ENCODE measurements around the gene SAG.
"Not testable (repeated sequence)": the region's sequence is repeated elsewhere in the genome, so short reads cannot be mapped to it uniquely, and the experiment has no call there.

The SAG gene

GRCh38 chr2:233371641-233372040 is 64.0 kb downstream of the SAG start:
- no peak overlapping the region for H3K4me2 ChIP-seq (ENCODE audit: low read length)
- H3K4me3 ChIP-seq (ENCODE audit: low read length) = no peak overlapping the region
- peaks cover 22% of the 10 kb centered on the region for H3K4me1 ChIP-seq (ENCODE audit: control insufficient read depth, insufficient read depth, low read length)
- no peaks in the 10 kb centered on the region for H3K9me3 ChIP-seq (replicated peaks; ENCODE audit: low read length)
- H3K9ac ChIP-seq (ENCODE audit: low read depth, low read length) = no peak overlapping the region
- H3K36me3 ChIP-seq (ENCODE audit: insufficient read depth, low read length) = no peaks in the 10 kb centered on the region
- H3K27me3 ChIP-seq (ENCODE audit: control insufficient read depth, insufficient read depth, low read length) = no peaks in the 10 kb centered on the region

- Histone ChIP-seq H3K27me3 (ENCODE audit: control insufficient read depth, insufficient read depth, low read length) (no peaks in the 10 kb centered on the region), H3K4me2 (ENCODE audit: low read length) (peak overlapping the region; percentile 46), H3K9ac (ENCODE audit: low read depth, low read length) (peak overlapping the region; percentile 39), H3K4me1 (ENCODE audit: control insufficient read depth, insufficient read depth, low read length) (peaks cover 22% of the 10 kb centered on the region), H3K36me3 (ENCODE audit: insufficient read depth, low read length) (no peaks in the 10 kb centered on the region), H3K4me3 (ENCODE audit: low read length) (no peak overlapping the region), H3K9me3 (replicated peaks; ENCODE audit: low read length) (no peaks in the 10 kb centered on the region)
These were observed 65.2 kb downstream of the SAG start for GRCh38 chr2:233372855-233373254.

- Histone ChIP-seq H3K27me3 (ENCODE audit: control insufficient read depth, insufficient read depth, low read length) (no peaks in the 10 kb centered on the region), H3K9me3 (replicated peaks; ENCODE audit: low read length) (no peaks in the 10 kb centered on the region), H3K4me2 (ENCODE audit: low read length) (peak overlapping the region; percentile 46), H3K4me3 (ENCODE audit: low read length) (no peak overlapping the region), H3K4me1 (ENCODE audit: control insufficient read depth, insufficient read depth, low read length) (peaks cover 22% of the 10 kb centered on the region), H3K9ac (ENCODE audit: low read depth, low read length) (peak overlapping the region; percentile 39), H3K36me3 (ENCODE audit: insufficient read depth, low read length) (no peaks in the 10 kb centered on the region)
These were observed 65.7 kb downstream of the SAG start for GRCh38 chr2:233373316-233373715.

- not testable (repeated sequence) for H3K4me2 ChIP-seq (ENCODE audit: low read length); H3K27me3 ChIP-seq (ENCODE audit: control insufficient read depth, insufficient read depth, low read length); H3K4me3 ChIP-seq (ENCODE audit: low read length); H3K36me3 ChIP-seq (ENCODE audit: insufficient read depth, low read length); H3K9me3 ChIP-seq (replicated peaks; ENCODE audit: low read length); H3K9ac ChIP-seq (ENCODE audit: low read depth, low read length)
- H3K4me1 ChIP-seq (ENCODE audit: control insufficient read depth, insufficient read depth, low read length) = peaks cover 22% of the 10 kb centered on the region
These were observed 67.2 kb downstream of the SAG start for GRCh38 chr2:233374776-233375175.

GRCh38 chr2:233375490-233376314 is 68.1 kb downstream of the SAG start:
- H3K9me3 ChIP-seq (replicated peaks; ENCODE audit: low read length) = no peaks in the 10 kb centered on the region
- H3K36me3 ChIP-seq (ENCODE audit: insufficient read depth, low read length) = no peaks in the 10 kb centered on the region
- no peak overlapping the region for H3K4me2 ChIP-seq (ENCODE audit: low read length)
- H3K27me3 ChIP-seq (ENCODE audit: control insufficient read depth, insufficient read depth, low read length) = no peaks in the 10 kb centered on the region
- H3K4me1 ChIP-seq (ENCODE audit: control insufficient read depth, insufficient read depth, low read length) = peaks cover 22% of the 10 kb centered on the region
- H3K9ac ChIP-seq (ENCODE audit: low read depth, low read length) = no peak overlapping the region
- no peak overlapping the region for H3K4me3 ChIP-seq (ENCODE audit: low read length)

- Histone ChIP-seq H3K27me3 (ENCODE audit: control insufficient read depth, insufficient read depth, low read length) (no peaks in the 10 kb centered on the region), H3K4me1 (ENCODE audit: control insufficient read depth, insufficient read depth, low read length) (no peaks in the 10 kb centered on the region), H3K4me2 (ENCODE audit: low read length) (no peak overlapping the region), H3K36me3 (ENCODE audit: insufficient read depth, low read length) (no peaks in the 10 kb centered on the region), H3K4me3 (ENCODE audit: low read length) (no peak overlapping the region), H3K9ac (ENCODE audit: low read depth, low read length) (no peak overlapping the region), H3K9me3 (replicated peaks; ENCODE audit: low read length) (no peaks in the 10 kb centered on the region)
These were observed 71.4 kb downstream of the SAG start for GRCh38 chr2:233379034-233379433.

GRCh38 chr2:233379441-233379840 is 71.8 kb downstream of the SAG start:
- Histone ChIP-seq H3K9me3 (replicated peaks; ENCODE audit: low read length) (no peaks in the 10 kb centered on the region), H3K36me3 (ENCODE audit: insufficient read depth, low read length) (no peaks in the 10 kb centered on the region), H3K9ac (ENCODE audit: low read depth, low read length) (no peak overlapping the region), H3K4me1 (ENCODE audit: control insufficient read depth, insufficient read depth, low read length) (no peaks in the 10 kb centered on the region), H3K27me3 (ENCODE audit: control insufficient read depth, insufficient read depth, low read length) (no peaks in the 10 kb centered on the region), H3K4me2 (ENCODE audit: low read length) (no peak overlapping the region), H3K4me3 (ENCODE audit: low read length) (no peak overlapping the region)

GRCh38 chr2:233380132-233380895 is 72.7 kb downstream of the SAG start:
- no peak overlapping the region for H3K4me2 ChIP-seq (ENCODE audit: low read length)
- H3K4me1 ChIP-seq (ENCODE audit: control insufficient read depth, insufficient read depth, low read length) = peaks cover 5% of the 10 kb centered on the region
- H3K36me3 ChIP-seq (ENCODE audit: insufficient read depth, low read length) = no peaks in the 10 kb centered on the region
- H3K27me3 ChIP-seq (ENCODE audit: control insufficient read depth, insufficient read depth, low read length) = no peaks in the 10 kb centered on the region
- H3K9ac ChIP-seq (ENCODE audit: low read depth, low read length) = no peak overlapping the region
- H3K4me3 ChIP-seq (ENCODE audit: low read length) = no peak overlapping the region
- H3K9me3 ChIP-seq (replicated peaks; ENCODE audit: low read length) = no peaks in the 10 kb centered on the region

GRCh38 chr2:233380995-233381637 is 73.5 kb downstream of the SAG start:
- Histone ChIP-seq H3K4me3 (ENCODE audit: low read length) (no peak overlapping the region), H3K9ac (ENCODE audit: low read depth, low read length) (no peak overlapping the region), H3K36me3 (ENCODE audit: insufficient read depth, low read length) (no peaks in the 10 kb centered on the region), H3K4me1 (ENCODE audit: control insufficient read depth, insufficient read depth, low read length) (peaks cover 6% of the 10 kb centered on the region), H3K27me3 (ENCODE audit: control insufficient read depth, insufficient read depth, low read length) (no peaks in the 10 kb centered on the region), H3K4me2 (ENCODE audit: low read length) (no peak overlapping the region), H3K9me3 (replicated peaks; ENCODE audit: low read length) (no peaks in the 10 kb centered on the region)

GRCh38 chr2:233381638-233381995 is 74.0 kb downstream of the SAG start:
- Histone ChIP-seq H3K36me3 (ENCODE audit: insufficient read depth, low read length) (no peaks in the 10 kb centered on the region), H3K4me2 (ENCODE audit: low read length) (no peak overlapping the region), H3K4me1 (ENCODE audit: control insufficient read depth, insufficient read depth, low read length) (peaks cover 11% of the 10 kb centered on the region), H3K9me3 (replicated peaks; ENCODE audit: low read length) (no peaks in the 10 kb centered on the region), H3K4me3 (ENCODE audit: low read length) (no peak overlapping the region), H3K9ac (ENCODE audit: low read depth, low read length) (no peak overlapping the region), H3K27me3 (ENCODE audit: control insufficient read depth, insufficient read depth, low read length) (no peaks in the 10 kb centered on the region)

- Histone ChIP-seq H3K27me3 (ENCODE audit: control insufficient read depth, insufficient read depth, low read length) (no peaks in the 10 kb centered on the region), H3K9me3 (replicated peaks; ENCODE audit: low read length) (no peaks in the 10 kb centered on the region), H3K9ac (ENCODE audit: low read depth, low read length) (no peak overlapping the region), H3K4me2 (ENCODE audit: low read length) (no peak overlapping the region), H3K4me3 (ENCODE audit: low read length) (no peak overlapping the region), H3K4me1 (ENCODE audit: control insufficient read depth, insufficient read depth, low read length) (peaks cover 30% of the 10 kb centered on the region), H3K36me3 (ENCODE audit: insufficient read depth, low read length) (peaks cover under 1% of the 10 kb centered on the region)
These were observed 76.4 kb downstream of the SAG start for GRCh38 chr2:233384015-233384414.
